Measurements from ENCODE around the gene CEP290.
"Not testable (repeated sequence)": the region's sequence is repeated elsewhere in the genome, so short reads cannot be mapped to it uniquely, and the experiment has no call there.

Gene CEP290

DNA sequence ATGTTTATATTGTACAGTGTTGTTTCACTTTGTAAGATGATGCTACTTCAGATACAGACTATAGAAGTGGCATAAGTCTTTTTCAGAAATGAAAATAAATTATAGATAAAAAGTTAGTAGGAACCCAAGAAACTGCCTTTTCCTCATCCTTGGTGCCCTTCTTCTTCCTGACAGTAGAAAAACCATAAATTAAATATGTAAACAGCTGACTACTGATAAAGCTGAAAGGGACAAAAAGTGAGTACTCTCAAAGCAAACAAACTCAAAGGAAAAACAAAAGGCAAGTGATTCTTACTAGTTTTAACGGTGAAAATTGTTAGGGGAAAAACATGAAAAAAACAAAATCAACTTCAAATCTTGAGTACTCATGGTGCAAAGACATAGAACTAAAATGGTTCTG lies 104.1 kb downstream of the CEP290 start:
- DNase-seq (ENCODE audit: low read depth in 2 of 2) = no peak

DNA sequence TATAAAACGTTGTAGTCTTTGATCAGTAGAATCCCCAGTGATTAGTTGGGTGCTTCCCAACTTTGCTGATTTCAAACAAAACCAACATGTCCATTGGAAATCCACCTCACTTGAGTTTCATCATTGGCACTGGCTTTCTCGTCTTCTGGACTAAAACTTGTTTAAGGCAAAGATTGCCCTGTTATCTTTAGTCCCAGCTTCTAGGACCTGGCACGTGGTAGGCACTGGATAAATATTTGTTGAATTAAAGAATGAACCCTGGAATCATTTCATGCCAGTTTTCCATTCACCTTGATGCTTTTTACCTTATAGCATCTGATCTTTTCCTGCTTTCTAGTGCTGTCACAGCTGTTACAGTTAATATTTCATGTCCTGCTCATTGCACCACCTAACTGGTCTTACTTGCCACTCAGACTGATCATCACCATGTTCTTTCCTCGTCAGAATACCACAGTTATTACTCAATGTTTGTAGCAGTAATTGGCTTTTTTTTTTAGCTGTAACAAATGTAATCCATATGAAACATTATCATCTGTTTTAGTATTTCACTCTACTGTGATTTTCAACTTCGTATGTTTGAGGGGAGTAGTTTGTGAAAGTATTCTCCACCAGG lies 105.4 kb downstream of the CEP290 start:
- no peak for DNase-seq (ENCODE audit: low read depth in 2 of 2)

DNA sequence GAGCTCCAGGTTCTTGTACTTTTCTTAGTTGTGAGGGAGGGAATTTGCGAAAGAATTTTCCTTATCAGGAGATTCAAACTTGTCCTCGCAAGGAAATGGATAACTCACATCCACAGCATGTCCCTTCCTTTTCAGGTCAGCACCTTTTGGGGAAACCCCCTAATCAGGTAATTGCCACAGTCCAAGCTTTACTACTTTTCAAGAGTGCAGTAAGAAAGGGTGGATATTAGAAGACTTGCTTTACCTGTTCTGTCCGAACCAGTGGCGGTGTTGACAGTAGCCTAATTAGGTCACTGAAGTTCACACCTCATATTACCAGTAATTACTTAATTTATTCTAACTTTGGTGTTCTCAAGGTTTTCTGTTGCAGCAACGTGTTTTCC lies 106.0 kb downstream of the CEP290 start:
- no peak for DNase-seq (ENCODE audit: low read depth in 2 of 2)

DNA sequence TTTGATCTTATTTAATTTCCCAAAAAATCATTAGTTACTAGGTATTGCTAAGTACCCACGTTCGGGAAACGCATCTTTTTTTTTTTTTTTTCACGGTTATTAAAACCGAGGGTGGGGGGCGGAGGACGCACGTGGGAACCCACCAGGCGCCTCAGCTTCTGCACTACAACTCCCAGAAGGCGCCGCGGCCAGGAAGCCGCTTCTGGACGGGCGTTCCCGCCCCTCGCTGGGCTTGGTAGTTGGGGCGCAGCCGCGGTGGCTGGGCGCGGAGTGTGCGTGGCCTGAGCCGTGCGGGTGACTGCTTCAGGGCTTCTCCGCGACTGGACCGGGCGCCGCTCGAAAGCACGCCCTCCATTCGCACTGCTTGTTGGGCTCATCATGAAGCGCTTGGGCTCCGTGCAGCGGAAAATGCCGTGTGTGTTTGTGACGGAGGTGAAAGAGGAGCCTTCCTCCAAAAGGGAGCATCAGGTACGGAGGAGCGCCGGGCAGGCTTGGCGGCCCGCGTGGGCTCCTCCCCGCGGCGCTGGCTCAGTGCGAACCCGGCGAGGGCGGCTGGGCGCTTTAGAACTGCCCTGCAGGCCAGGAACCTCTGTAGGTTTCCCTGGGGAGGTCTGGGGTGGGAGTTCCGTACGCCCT lies 106.5 kb downstream of the CEP290 start:
- DNase-seq (ENCODE audit: low read depth in 2 of 2) = peak; percentile 80 to 82

DNA sequence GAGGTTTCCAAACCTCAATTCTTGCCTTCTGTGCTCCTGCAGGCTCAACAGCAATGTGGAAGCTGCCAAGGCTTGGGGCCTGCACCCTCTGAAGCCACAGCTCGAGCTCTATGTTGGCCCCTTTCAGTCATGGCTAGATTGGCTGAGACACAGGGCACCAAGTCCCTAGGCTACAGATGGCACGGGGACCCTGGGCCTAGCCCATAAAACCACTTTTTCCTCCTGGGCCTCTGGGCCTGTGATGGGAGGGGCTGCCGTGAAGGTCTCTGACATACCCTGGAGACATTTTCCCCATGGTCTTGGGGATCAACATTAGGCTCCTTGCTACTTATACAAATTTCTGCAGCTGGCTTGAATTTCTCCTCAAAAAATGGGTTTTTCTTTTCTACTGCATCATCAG lies 110.7 kb downstream of the CEP290 start:
- not testable (repeated sequence) for DNase-seq (ENCODE audit: low read depth in 2 of 2)

DNA sequence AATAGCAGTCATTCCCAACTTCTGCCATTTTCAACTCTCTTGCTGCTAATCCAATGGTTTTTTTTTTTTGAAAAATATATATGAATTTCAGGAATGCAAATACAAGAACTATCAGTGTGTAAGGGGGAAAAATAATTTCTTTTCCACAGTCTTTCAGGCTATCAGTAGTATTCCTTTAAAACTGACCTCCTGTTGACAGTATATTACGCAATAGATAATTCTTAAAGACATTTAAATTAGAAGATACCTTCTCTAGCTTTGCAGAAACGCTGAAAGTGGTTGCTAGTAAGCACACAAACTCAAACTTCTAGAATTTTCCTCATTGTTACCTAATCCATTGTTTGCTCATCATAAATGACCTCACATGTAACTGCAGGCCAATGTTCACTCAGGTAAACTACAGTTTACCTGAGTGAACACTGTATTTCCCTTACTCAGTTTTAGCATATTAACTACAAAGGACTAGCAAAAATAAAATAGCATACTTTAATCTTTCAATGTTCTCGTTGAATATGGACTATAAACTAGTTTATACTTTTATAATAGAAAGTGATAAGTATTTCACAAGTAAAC lies 112.7 kb downstream of the CEP290 start, which contains the start of gene C12orf50:
Gene C12orf50, minus strand, starts transcription at position 309 of the 573 bp plus-strand sequence. CDS start 2,439 bp downstream, outside the sequence.
- DNase-seq (ENCODE audit: low read depth in 2 of 2) = no peak

DNA sequence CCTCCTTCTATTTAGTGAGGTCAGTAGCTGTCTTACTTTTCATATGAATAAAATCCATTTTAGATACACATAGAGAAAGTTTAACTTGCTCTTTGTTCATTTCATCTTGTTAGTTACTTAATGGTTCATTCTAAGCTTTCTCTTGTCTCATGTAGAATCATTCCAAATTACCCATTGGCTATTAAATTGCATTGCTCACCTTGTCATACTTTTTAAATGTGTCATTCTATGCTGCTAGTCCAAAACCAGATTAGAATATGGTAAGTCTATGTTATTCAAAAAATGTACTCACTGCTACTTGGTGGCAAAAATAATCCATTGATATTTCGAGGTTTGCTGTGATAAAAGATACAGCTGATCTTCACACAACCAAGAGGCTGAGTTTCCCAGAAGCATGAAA lies 115.7 kb downstream of the CEP290 start:
- DNase-seq (ENCODE audit: low read depth in 2 of 2) = no peak

DNA sequence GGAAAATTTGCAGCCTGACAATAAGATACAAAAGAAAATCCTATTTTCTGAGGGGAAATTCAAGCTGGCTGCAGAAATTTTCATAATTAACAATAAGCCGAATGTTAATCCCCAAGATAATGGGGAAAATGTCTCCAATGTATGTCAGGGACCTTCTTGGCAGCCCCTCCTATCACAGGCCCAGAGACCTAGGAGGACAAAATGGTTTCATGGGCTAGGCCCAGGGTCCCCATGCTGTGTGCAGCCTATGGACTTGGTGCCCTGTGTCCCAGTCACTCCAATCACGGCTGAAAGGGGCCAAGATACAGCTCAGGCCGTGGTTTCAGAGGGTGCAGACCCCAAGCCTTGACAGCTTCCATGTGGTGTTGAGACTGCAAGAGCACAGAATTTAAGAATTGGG lies 123.9 kb downstream of the CEP290 start:
- no peak for DNase-seq (ENCODE audit: low read depth in 2 of 2)

DNA sequence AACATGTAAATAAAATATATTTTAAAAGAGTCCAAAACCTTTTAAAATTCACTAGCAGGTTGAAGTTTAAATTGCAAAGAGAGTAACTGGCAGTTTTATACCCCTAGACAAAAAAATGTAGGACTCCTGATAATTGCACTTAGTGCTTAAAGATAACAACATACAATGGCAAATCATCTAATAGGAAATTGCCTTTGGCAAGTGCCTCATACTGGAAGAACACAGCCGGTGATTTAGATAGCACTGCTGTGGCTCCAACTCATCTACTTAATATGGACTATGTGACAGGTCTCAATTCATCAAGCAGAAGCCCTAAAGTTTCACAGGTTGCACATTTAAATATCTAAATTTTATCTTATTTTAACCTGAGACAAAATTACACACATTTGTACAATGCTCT lies 126.1 kb downstream of the CEP290 start:
- DNase-seq (ENCODE audit: low read depth in 2 of 2) = no peak

DNA sequence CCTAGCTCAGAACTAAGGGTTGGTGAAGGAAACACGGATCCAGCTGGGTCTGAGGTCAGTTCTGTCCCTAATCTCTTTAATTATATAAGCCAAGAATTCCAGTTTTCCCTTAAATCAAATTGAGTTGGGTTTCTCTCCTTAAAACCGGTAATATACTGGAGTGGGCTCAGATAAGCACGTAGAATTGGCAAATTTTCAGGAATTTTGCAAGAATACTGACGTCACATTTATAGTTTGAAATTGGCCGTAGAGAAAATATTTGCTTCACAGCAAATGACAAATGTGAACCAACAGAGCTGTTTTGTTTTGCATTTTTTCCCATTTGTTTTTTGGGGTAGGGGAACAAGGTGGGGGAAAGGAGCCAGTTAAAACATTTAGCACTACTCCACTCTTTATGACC lies 130.1 kb downstream of the CEP290 start:
- no peak for DNase-seq (ENCODE audit: low read depth in 2 of 2)

DNA sequence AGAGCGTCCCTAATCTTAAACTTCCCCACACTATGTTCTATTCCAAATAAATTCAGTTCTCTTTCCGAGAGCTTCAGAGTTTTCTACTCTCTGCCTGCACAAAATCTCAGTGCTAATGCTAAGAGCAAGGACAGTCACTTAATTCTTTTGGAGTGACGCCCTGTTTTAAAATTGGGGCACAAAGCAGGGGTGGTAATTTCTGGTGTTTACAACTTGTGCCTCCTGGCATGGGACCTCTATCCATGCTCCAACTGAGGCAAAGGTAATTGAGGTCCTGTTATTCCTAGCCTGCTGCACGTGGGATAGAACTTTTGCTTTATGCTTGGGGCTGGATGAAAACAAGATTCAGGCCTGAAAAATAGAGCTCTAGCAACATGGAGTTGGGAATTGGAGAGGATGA lies 135.5 kb downstream of the CEP290 start:
- DNase-seq (ENCODE audit: low read depth in 2 of 2) = no peak

DNA sequence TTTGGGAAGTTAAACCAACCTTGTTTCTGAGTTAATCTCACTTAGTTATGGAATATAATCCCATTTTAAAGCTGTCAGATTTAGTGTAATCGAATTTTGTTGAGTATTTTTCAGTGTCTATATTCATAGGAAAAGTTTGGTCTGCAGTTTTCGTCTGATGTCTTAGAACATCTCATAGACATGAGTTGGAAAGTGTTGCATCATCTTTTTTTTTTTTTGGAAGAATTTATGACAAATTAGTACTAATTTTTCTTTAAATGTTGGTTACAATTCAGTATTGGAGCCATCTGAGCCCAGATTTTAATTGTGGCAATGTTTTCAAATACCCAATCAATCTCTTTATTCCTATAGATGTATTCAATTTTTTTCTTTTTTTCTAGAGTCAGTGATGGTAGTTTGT lies 140.6 kb downstream of the CEP290 start:
- DNase-seq (ENCODE audit: low read depth in 2 of 2) = no peak

Data from activated CD4-positive, alpha-beta T cell treated with anti-CD3 and anti-CD28 coated beads for 24 hours (primary cell).